Vagina (tissue), 2 donors: ENCODE measurements around the gene C1QC.

Experiments used
- POLR2A ChIP-seq, 2 donors: fragments of 450-650 bp; IDR thresholded peaks; one replicate each; pipeline ENCODE4 v1.6.1; 2017; ENCODE audit warnings: antibody characterized with exemption in 2 of 2, mild to moderate bottlenecking in 2 of 2, moderate library complexity in 2 of 2
- POLR2AphosphoS5 ChIP-seq, 2 donors: sonication (generic); formaldehyde crosslinking; IDR thresholded peaks; one replicate each; pipeline ENCODE4 v1.9.0; 2017; ENCODE audit warnings: antibody characterized with exemption in 2 of 2, mild to moderate bottlenecking in 2 of 2, low read depth in 1 of 2; ENCODE audit not compliant: insufficient read depth in 1 of 2
- TF ChIP-seq, protein P1 (sequence below), 3 experiments: fragments of 450-650 bp in 2 of 3; fragments of 200-600 bp in 1 of 3; sonication (generic) in 1 of 3; IDR thresholded peaks; one replicate each; pipeline ENCODE4 v1.5.1; 2017 to 2019; ENCODE audit warnings: antibody characterized with exemption in 3 of 3, mild to moderate bottlenecking in 2 of 3, moderate library complexity in 2 of 3

DNA sequence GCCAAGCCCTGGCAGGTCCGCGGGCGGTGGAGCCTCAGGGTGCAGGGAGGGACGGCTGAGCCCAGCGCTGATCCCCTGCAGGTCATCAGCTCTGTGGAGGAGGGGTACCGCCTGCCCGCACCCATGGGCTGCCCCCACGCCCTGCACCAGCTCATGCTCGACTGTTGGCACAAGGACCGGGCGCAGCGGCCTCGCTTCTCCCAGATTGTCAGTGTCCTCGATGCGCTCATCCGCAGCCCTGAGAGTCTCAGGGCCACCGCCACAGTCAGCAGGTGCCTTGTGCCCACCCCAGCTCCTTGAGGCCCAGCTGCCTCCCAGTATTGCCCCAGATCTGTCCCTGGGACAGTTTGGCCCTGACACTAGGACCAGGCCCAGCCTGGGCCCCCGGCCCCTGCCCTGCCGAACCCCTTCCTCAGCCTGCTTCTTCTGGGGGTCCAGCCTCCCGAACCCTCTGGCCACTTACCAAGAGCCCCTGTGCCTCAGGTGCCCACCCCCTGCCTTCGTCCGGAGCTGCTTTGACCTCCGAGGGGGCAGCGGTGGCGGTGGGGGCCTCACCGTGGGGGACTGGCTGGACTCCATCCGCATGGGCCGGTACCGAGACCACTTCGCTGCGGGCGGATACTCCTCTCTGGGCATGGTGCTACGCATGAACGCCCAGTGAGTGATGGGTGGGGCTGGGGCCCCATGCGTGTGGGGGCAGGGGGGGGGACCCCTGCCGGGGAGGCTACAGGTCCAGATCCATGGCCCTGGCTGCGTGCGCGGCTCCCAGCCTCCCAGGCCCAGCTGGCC lies 42.4 kb upstream of the C1QC start:
- TF ChIP-seq POLR2A (IDR thresholded peaks at IDR 0.05) (no peak), POLR2AphosphoS5 (IDR thresholded peaks at IDR 0.05; ENCODE audit: insufficient read depth in 1 of 2, low read depth in 1 of 2) (no peak)
- TF ChIP-seq, protein P1, sequence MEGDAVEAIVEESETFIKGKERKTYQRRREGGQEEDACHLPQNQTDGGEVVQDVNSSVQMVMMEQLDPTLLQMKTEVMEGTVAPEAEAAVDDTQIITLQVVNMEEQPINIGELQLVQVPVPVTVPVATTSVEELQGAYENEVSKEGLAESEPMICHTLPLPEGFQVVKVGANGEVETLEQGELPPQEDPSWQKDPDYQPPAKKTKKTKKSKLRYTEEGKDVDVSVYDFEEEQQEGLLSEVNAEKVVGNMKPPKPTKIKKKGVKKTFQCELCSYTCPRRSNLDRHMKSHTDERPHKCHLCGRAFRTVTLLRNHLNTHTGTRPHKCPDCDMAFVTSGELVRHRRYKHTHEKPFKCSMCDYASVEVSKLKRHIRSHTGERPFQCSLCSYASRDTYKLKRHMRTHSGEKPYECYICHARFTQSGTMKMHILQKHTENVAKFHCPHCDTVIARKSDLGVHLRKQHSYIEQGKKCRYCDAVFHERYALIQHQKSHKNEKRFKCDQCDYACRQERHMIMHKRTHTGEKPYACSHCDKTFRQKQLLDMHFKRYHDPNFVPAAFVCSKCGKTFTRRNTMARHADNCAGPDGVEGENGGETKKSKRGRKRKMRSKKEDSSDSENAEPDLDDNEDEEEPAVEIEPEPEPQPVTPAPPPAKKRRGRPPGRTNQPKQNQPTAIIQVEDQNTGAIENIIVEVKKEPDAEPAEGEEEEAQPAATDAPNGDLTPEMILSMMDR (IDR thresholded peaks at IDR 0.05), result no peak
